SK-N-SH (cell line): ENCODE data around the gene ORC1. TPM values are rescaled to one million over a fixed set of nuclear protein-coding genes. Genes with fewer than 3 reads are reported as not detected.

ENCODE experiments used
- CTCF ChIA-PET: fragments of 300-600, 350-600 bp; formaldehyde crosslinking; extraction: SDS; loops from one replicate; lab custom pipeline; 2021; lab: Yijun Ruan, JAX
- POLR2A ChIA-PET: fragments of 350-600 bp; sonication (Branson Sonifier 250); formaldehyde crosslinking; extraction: SDS; loops from one replicate; lab custom pipeline; 2020; ENCODE audit warnings: antibody characterized with exemption, inconsistent platforms; lab: Yijun Ruan, JAX
- DNase-seq: peaks from one replicate; pipeline ENCODE4 v3.0.0; 2012
- H2AFZ ChIP-seq: fragments of 200-600 bp; sonication (generic); 2 replicates; pipeline ENCODE4 v1.8.1; 2016; ENCODE audit warnings: antibody characterized with exemption, mild to moderate bottlenecking, low read depth
- H3F3A ChIP-seq: fragments of 200-600 bp; sonication (generic); replicated peaks from 2 replicates; pipeline ENCODE3; 2016; ENCODE audit warnings: antibody characterized with exemption, mild to moderate bottlenecking; ENCODE audit not compliant: insufficient read depth
- H3K27ac ChIP-seq, 2 experiments: fragments of 200-500 bp in 1 of 2; fragments of 200-600 bp in 1 of 2; sonication (Bioruptor generic) in 1 of 2; sonication (generic), shearing (Covaris generic) in 1 of 2; 2 replicates each; pipeline versions ENCODE4 v1.5.1 to v1.6.1; 2014 to 2016; ENCODE audit warnings: low read depth in 2 of 2, inconsistent platforms in 1 of 2, low read length in 1 of 2, mild to moderate bottlenecking in 1 of 2, mixed read lengths in 1 of 2
- H3K27me3 ChIP-seq: fragments of 200-600 bp; sonication (generic), shearing (Covaris generic); 2 replicates; pipeline ENCODE4 v1.6.1; 2016; ENCODE audit warnings: mixed run types; ENCODE audit not compliant: insufficient read depth
- H3K36me3 ChIP-seq, 2 experiments: fragments of 200-500 bp in 1 of 2; fragments of 200-600 bp in 1 of 2; sonication (Bioruptor generic) in 1 of 2; sonication (generic) in 1 of 2; replicated peaks in 1 of 2; 2 replicates each; pipeline versions ENCODE3 to v1.5.1; 2014 to 2016; ENCODE audit warnings: low read length in 1 of 2, mild to moderate bottlenecking in 1 of 2; ENCODE audit not compliant: insufficient read depth in 2 of 2, control insufficient read depth in 1 of 2
- H3K4me1 ChIP-seq, 2 experiments: fragments of 200-500 bp in 1 of 2; fragments of 200-600 bp in 1 of 2; sonication (Bioruptor generic) in 1 of 2; sonication (generic), shearing (Covaris generic) in 1 of 2; 2 replicates each; pipeline versions ENCODE4 v1.5.1 to v1.6.1; 2014 to 2016; ENCODE audit warnings: low read depth in 1 of 2, low read length in 1 of 2, mixed run types in 1 of 2; ENCODE audit not compliant: insufficient read depth in 2 of 2, control insufficient read depth in 1 of 2
- H3K4me2 ChIP-seq: fragments of 200-600 bp; sonication (generic), shearing (Covaris generic); 2 replicates; pipeline ENCODE4 v1.6.1; 2017; ENCODE audit warnings: mixed run types
- H3K4me3 ChIP-seq, 2 experiments: fragments of 200-500 bp in 1 of 2; fragments of 200-600 bp in 1 of 2; sonication (Bioruptor generic) in 1 of 2; sonication (generic), shearing (Covaris generic) in 1 of 2; 2 replicates each; pipeline versions ENCODE4 v1.5.1 to v1.8.1; 2014 to 2016; ENCODE audit warnings: low read depth in 2 of 2, inconsistent platforms in 1 of 2, low read length in 1 of 2, mild to moderate bottlenecking in 1 of 2, mixed read lengths in 1 of 2, moderate library complexity in 1 of 2
- H3K79me2 ChIP-seq: fragments of 200-600 bp; sonication (generic); 2 replicates; pipeline ENCODE4 v1.8.1; 2017; ENCODE audit warnings: mild to moderate bottlenecking; ENCODE audit not compliant: insufficient read depth
- H3K9ac ChIP-seq: fragments of 200-600 bp; sonication (generic); 2 replicates; pipeline ENCODE4 v1.6.1; 2017; ENCODE audit warnings: mixed run types
- H3K9me2 ChIP-seq: fragments of 200-600 bp; sonication (generic); 2 replicates; pipeline ENCODE4 v1.6.1; 2017; ENCODE audit warnings: mixed run types
- H3K9me3 ChIP-seq: fragments of 200-600 bp; sonication (generic); 2 replicates; pipeline ENCODE4 v1.6.1; 2017; ENCODE audit warnings: mixed run types, mild to moderate bottlenecking, moderate library complexity
- H4K20me1 ChIP-seq: fragments of 200-600 bp; sonication (generic); 2 replicates; pipeline ENCODE4 v1.6.1; 2017; ENCODE audit warnings: mild to moderate bottlenecking, mixed run types; ENCODE audit not compliant: insufficient read depth
- EZH2phosphoT487 ChIP-seq: fragments of 200-600 bp; sonication (generic); IDR thresholded peaks from 2 replicates; pipeline ENCODE4 v1.6.1; 2017; ENCODE audit warnings: low read depth, mixed run types, mild to moderate bottlenecking, antibody characterized with exemption, moderate library complexity, borderline replicate concordance
- FOXM1 ChIP-seq: IDR thresholded peaks from 2 replicates; pipeline ENCODE4 v1.4.0; 2012; ENCODE audit warnings: low read depth, mild to moderate bottlenecking
- GABPA ChIP-seq: IDR thresholded peaks from 2 replicates; pipeline ENCODE4 v1.4.0; 2012; ENCODE audit warnings: low read depth, mild to moderate bottlenecking
- GATA2 ChIP-seq: sonication (generic); formaldehyde crosslinking; IDR thresholded peaks from 2 replicates; pipeline ENCODE4 v1.5.0; 2020; ENCODE audit warnings: mild to moderate bottlenecking, missing genetic modification reagents
- MXI1 ChIP-seq: IDR thresholded peaks from 2 replicates; pipeline ENCODE4 v1.6.1; 2012; ENCODE audit warnings: mild to moderate bottlenecking, low read depth, low read length, improper control_type of control experiment
- NFIC ChIP-seq: IDR thresholded peaks from 2 replicates; pipeline ENCODE4 v1.4.0; 2012; ENCODE audit warnings: borderline replicate concordance
- NRF1 ChIP-seq: IDR thresholded peaks from 2 replicates; pipeline ENCODE4 v1.6.1; 2012; ENCODE audit warnings: low read depth, mild to moderate bottlenecking, low read length
- POLR2AphosphoS5 ChIP-seq: IDR thresholded peaks from 2 replicates; pipeline ENCODE4 v1.6.1; 2012; ENCODE audit warnings: low read depth, low read length
- RCOR1 ChIP-seq: fragments of 150-350 bp; IDR thresholded peaks from 2 replicates; pipeline ENCODE4 v1.6.1; 2017; ENCODE audit warnings: antibody characterized with exemption, low read length
- REST ChIP-seq: IDR thresholded peaks from 2 replicates; pipeline ENCODE4 v1.6.1; 2012; ENCODE audit warnings: mild to moderate bottlenecking, low read depth, low read length, moderate library complexity
- RXRA ChIP-seq: IDR thresholded peaks from 2 replicates; pipeline ENCODE4 v1.4.0; 2012; ENCODE audit warnings: low read depth, mild to moderate bottlenecking, borderline replicate concordance
- SMC3 ChIP-seq: IDR thresholded peaks from 2 replicates; pipeline ENCODE4 v1.6.1; 2012; ENCODE audit warnings: low read depth, low read length, improper control_type of control experiment
- TAF1 ChIP-seq: IDR thresholded peaks from 2 replicates; pipeline ENCODE4 v1.6.1; 2012; ENCODE audit warnings: low read depth, mild to moderate bottlenecking, low read length, moderate library complexity, borderline replicate concordance
- TEAD4 ChIP-seq: IDR thresholded peaks from 2 replicates; pipeline ENCODE4 v1.4.0; 2012; ENCODE audit warnings: mild to moderate bottlenecking, borderline replicate concordance; ENCODE audit not compliant: insufficient read depth
- USF2 ChIP-seq: fragments of 150-350 bp; IDR thresholded peaks from 2 replicates; pipeline ENCODE4 v1.6.1; 2017; ENCODE audit warnings: antibody characterized with exemption, low read length, low read depth, borderline replicate concordance
- YY1 ChIP-seq: IDR thresholded peaks from 2 replicates; pipeline ENCODE4 v1.4.0; 2012; ENCODE audit warnings: low read depth, mild to moderate bottlenecking
- ZBTB33 ChIP-seq: IDR thresholded peaks from 2 replicates; pipeline ENCODE4 v1.4.0; 2012; ENCODE audit warnings: low read depth, borderline replicate concordance
- WGBS: methylation state at CpG from one replicate; pipeline ENCODE4 v1.1.6; 2017; ENCODE audit warnings: low lambda C conversion rate; 5-methylcytosine and 5-hydroxymethylcytosine counted together
- polyA plus RNA-seq, 3 experiments: library from polyadenylated mRNA; depleted of rRNA; stranded (reverse); fragments of >200 nt; gene quantifications; 2 replicates each; pipeline ENCODE4 v1.2.3, GENCODE V29; 2012

Gene ORC1
- polyA plus RNA-seq, 1 of the 3 experiments (the other 2 are of a cell fraction): 5.2 TPM

- TF ChIP-seq REST (no peak), SMC3 (no peak), USF2 (no peak), RCOR1 (no peak), NFIC (no peak), GABPA (peak; percentile 92), MXI1 (peak; percentile 97)
Measured at GRCh38 chr1:52404116-52404974, at the start of gene ORC1, which contains the start of gene PRPF38A (continued).

GRCh38 chr1:52444463-52444862, 40.2 kb upstream of the ORC1 start:
- Histone ChIP-seq H3K27ac (peak overlapping the region in 1 of 2 experiments; percentile 44; a peak in 2 of 4 replicates), H2AFZ (no peak overlapping the region), H3K4me3 (no peak overlapping the region), H3K9me3 (no peaks in the 10 kb centered on the region), H4K20me1 (no peaks in the 10 kb centered on the region), H3K36me3 (peaks cover 35 to 50% of the 10 kb centered on the region in 2 experiments), H3K9ac (no peak overlapping the region), H3F3A (no peaks in the 10 kb centered on the region), H3K9me2 (no peaks in the 10 kb centered on the region), H3K27me3 (no peaks in the 10 kb centered on the region), H3K79me2 (no peaks in the 10 kb centered on the region), H3K4me1 (peaks cover 0 to 3% of the 10 kb centered on the region in 2 experiments; a peak in 1 of 4 replicates), H3K4me2 (no peak overlapping the region)
- ChIA-PET CTCF (no interaction called here), POLR2A (no interaction called here)
- peak; percentile 33 for DNase-seq
- 90% methylated on average over 2 of the region's 2 CpGs for WGBS
- TF ChIP-seq ZBTB33 (no peak), POLR2AphosphoS5 (no peak), TEAD4 (no peak), GATA2 (CRISPR knock-in tag) (no peak), FOXM1 (no peak), YY1 (no peak), USF2 (no peak), RXRA (no peak), REST (no peak), NRF1 (no peak), NFIC (no peak), EZH2phosphoT487 (no peak), TAF1 (no peak), RCOR1 (no peak)
